HG03558 (cell line): ENCODE results near the gene CALB2.
"Not testable (repeated sequence)": the region's sequence is repeated elsewhere in the genome, so short reads cannot be mapped to it uniquely, and the experiment has no call there.

Source experiments
- ATAC-seq: cut with Tn5 transposase; IDR thresholded peaks from one replicate; pipeline ENCODE4 v1.9.1; 2021; ENCODE audit warnings: moderate number of reproducible peaks; ENCODE audit not compliant: unreplicated experiment; ENCODE audit errors: extremely low read depth

CALB2 gene

GRCh38 chr16:71352466-71352865, 6.1 kb upstream of the CALB2 start:
- no peak for ATAC-seq

- ATAC-seq = no peak
These were observed 5.5 kb upstream of the CALB2 start for GRCh38 chr16:71352963-71353460.

- no peak for ATAC-seq
These were observed 4.8 kb upstream of the CALB2 start for GRCh38 chr16:71353736-71354135.

- ATAC-seq = no peak
These were observed 4.4 kb upstream of the CALB2 start for GRCh38 chr16:71354156-71354555.

GRCh38 chr16:71356051-71356740, 2.3 kb upstream of the CALB2 start:
- no peak for ATAC-seq

- ATAC-seq = not testable (repeated sequence)
These were observed 1.6 kb upstream of the CALB2 start for GRCh38 chr16:71356936-71357335.

GRCh38 chr16:71357681-71358080, 842 bp upstream of the CALB2 start:
- no peak for ATAC-seq

GRCh38 chr16:71359431-71359830, 908 bp downstream of the CALB2 start:
- ATAC-seq = no peak

GRCh38 chr16:71360378-71360777, 1.9 kb downstream of the CALB2 start:
- ATAC-seq = no peak

- no peak for ATAC-seq
These were observed 5.7 kb downstream of the CALB2 start for GRCh38 chr16:71364133-71364681.

GRCh38 chr16:71365021-71365420, 6.5 kb downstream of the CALB2 start:
- ATAC-seq = no peak

GRCh38 chr16:71367241-71367976, 8.9 kb downstream of the CALB2 start:
- ATAC-seq = no peak

- ATAC-seq = no peak
These were observed 10.4 kb downstream of the CALB2 start for GRCh38 chr16:71368958-71369357.

GRCh38 chr16:71369494-71369893, 11.0 kb downstream of the CALB2 start:
- no peak for ATAC-seq

- ATAC-seq = no peak
These were observed 12.7 kb downstream of the CALB2 start for GRCh38 chr16:71371237-71371636.

- no peak for ATAC-seq
These were observed 14.6 kb downstream of the CALB2 start for GRCh38 chr16:71373073-71373472.

GRCh38 chr16:71376465-71377157, 18.1 kb downstream of the CALB2 start:
- ATAC-seq = no peak

GRCh38 chr16:71379711-71380110, 21.2 kb downstream of the CALB2 start:
- ATAC-seq = no peak

GRCh38 chr16:71380831-71381230, 22.3 kb downstream of the CALB2 start:
- ATAC-seq = no peak

- no peak for ATAC-seq
These were observed 24.7 kb downstream of the CALB2 start for GRCh38 chr16:71383054-71383773.
